ENCODE data around the gene ZNF569. TPM values are rescaled to one million over a fixed set of nuclear protein-coding genes. Genes with fewer than 3 reads are reported as not detected.

ZNF569 gene
- total and polyA plus RNA-seq, 10 of the 15 experiments (the other 5 are each of a cell fraction or from before 2014, with no cell fraction given) = 0.82 to 4.3 (median 2.3) TPM

GRCh38 chr19:37361994-37362393 lies 105.2 kb downstream of the ZNF569 start:
- peaks cover 11 to 24% of the 10 kb centered on the region in 2 experiments for H3K36me3 ChIP-seq (ENCODE audit: control insufficient read depth in 2 of 2, insufficient read depth in 2 of 2, low read length in 1 of 2)
- in situ Hi-C loops (cut with MboI) (no loop called here), intact Hi-C loops (cut with micrococcal nuclease; ENCODE audit: unreplicated experiment) (no loop called here)
- no peaks in the 10 kb centered on the region for H4K20me1 ChIP-seq (ENCODE audit: control insufficient read depth, insufficient read depth)
- peaks cover 29% of the 10 kb centered on the region for H3K9me3 ChIP-seq (replicated peaks; ENCODE audit: control insufficient read depth, insufficient read depth, low read length)
- FAIRE-seq = no peak
- no peaks in the 10 kb centered on the region for H3K4me1 ChIP-seq (ENCODE audit: control insufficient read depth, insufficient read depth, low read length)
- TF ChIP-seq HDGF (IDR thresholded peaks at IDR 0.05) = no peak
- TF ChIP-seq ZZZ3 (IDR thresholded peaks at IDR 0.05; ENCODE audit: control insufficient read depth, insufficient read length, low read depth) = no peak
- no peak for TF ChIP-seq CREM (IDR thresholded peaks at IDR 0.05; ENCODE audit: low read depth)
- TF ChIP-seq, protein P1, sequence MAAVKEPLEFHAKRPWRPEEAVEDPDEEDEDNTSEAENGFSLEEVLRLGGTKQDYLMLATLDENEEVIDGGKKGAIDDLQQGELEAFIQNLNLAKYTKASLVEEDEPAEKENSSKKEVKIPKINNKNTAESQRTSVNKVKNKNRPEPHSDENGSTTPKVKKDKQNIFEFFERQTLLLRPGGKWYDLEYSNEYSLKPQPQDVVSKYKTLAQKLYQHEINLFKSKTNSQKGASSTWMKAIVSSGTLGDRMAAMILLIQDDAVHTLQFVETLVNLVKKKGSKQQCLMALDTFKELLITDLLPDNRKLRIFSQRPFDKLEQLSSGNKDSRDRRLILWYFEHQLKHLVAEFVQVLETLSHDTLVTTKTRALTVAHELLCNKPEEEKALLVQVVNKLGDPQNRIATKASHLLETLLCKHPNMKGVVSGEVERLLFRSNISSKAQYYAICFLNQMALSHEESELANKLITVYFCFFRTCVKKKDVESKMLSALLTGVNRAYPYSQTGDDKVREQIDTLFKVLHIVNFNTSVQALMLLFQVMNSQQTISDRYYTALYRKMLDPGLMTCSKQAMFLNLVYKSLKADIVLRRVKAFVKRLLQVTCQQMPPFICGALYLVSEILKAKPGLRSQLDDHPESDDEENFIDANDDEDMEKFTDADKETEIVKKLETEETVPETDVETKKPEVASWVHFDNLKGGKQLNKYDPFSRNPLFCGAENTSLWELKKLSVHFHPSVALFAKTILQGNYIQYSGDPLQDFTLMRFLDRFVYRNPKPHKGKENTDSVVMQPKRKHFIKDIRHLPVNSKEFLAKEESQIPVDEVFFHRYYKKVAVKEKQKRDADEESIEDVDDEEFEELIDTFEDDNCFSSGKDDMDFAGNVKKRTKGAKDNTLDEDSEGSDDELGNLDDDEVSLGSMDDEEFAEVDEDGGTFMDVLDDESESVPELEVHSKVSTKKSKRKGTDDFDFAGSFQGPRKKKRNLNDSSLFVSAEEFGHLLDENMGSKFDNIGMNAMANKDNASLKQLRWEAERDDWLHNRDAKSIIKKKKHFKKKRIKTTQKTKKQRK (IDR thresholded peaks at IDR 0.05; ENCODE audit: low read depth, low read length) = no peak
- no peak for TF ChIP-seq TCF7 (IDR thresholded peaks at IDR 0.05; ENCODE audit: borderline replicate concordance)
- TF ChIP-seq, protein P2, sequence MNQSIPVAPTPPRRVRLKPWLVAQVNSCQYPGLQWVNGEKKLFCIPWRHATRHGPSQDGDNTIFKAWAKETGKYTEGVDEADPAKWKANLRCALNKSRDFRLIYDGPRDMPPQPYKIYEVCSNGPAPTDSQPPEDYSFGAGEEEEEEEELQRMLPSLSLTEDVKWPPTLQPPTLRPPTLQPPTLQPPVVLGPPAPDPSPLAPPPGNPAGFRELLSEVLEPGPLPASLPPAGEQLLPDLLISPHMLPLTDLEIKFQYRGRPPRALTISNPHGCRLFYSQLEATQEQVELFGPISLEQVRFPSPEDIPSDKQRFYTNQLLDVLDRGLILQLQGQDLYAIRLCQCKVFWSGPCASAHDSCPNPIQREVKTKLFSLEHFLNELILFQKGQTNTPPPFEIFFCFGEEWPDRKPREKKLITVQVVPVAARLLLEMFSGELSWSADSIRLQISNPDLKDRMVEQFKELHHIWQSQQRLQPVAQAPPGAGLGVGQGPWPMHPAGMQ (IDR thresholded peaks at IDR 0.05; ENCODE audit: borderline replicate concordance) = no peak
- no peak for TF ChIP-seq BMI1 (IDR thresholded peaks at IDR 0.05; ENCODE audit: borderline replicate concordance)
- TF ChIP-seq IRF3 (IDR thresholded peaks at IDR 0.05) = no peak
- H3K4me2 ChIP-seq (ENCODE audit: control insufficient read depth, insufficient read depth) = no peak overlapping the region
- SMC1A ChIA-PET (ENCODE audit: uncharacterized antibody, unreplicated experiment) = no interaction called here
- 100% methylated on average over 1 of the region's 1 CpG for WGBS (ENCODE audit: insufficient coverage, insufficient replicate concordance, low lambda C conversion rate, missing lambda C conversion rate)
- POLR2A ChIA-PET = no interaction called here
- no peak for ATAC-seq
- H3K79me2 ChIP-seq (ENCODE audit: control insufficient read depth, insufficient read depth, low read length) = no peaks in the 10 kb centered on the region
- CTCF ChIA-PET = no interaction called here
- no peak overlapping the region for H3K4me3 ChIP-seq
- H3K27ac ChIP-seq (ENCODE audit: control insufficient read depth, insufficient read depth) = no peak overlapping the region
- RAD21 ChIA-PET (ENCODE audit: unreplicated experiment) = interaction anchor here (0.7 kb wide), 1 partner anchor 9 kb away, joined by 3 read pairs; the partner anchor contains the start of gene ZNF527
- no peak overlapping the region for H3K9ac ChIP-seq (ENCODE audit: control insufficient read depth, insufficient read depth, low read length)
- H3K27me3 ChIP-seq (replicated peaks in 1 of 2; ENCODE audit: control insufficient read depth in 2 of 2, insufficient read depth in 2 of 2, low read length in 1 of 2) = no peaks in the 10 kb centered on the region
- no peak for DNase-seq (ENCODE audit: low read depth, low spot score)
- no peak overlapping the region for H2AFZ ChIP-seq (ENCODE audit: control insufficient read depth, low read depth, low read length)
- no TSS peak for BruUV-seq (replicated peaks)

Other genes starting within 250 kb of the ZNF569 start
- gene ZNF383, start 249.2 kb downstream of the ZNF569 start, total RNA-seq (2014; rRNA removed) = 5.3 and 5.8 TPM in 2 replicates
- gene ZNF383, start 249.2 kb downstream of the ZNF569 start, total RNA-seq (2014; rRNA removed; fragmentation: Illumina TruSeq; extraction: Trizol) = 6.2 and 6.4 TPM in 2 replicates
- 4.0 and 6.0 TPM in 2 replicates for gene ZNF383, start 249.2 kb downstream of the ZNF569 start, total RNA-seq (2021)
- 9.0 and 14.0 TPM in 2 replicates for gene ZNF383, start 249.2 kb downstream of the ZNF569 start, polyA plus RNA-seq (2011; rRNA removed)
- 5.0 and 5.8 TPM in 2 replicates for gene ZNF383, start 249.2 kb downstream of the ZNF569 start, polyA plus RNA-seq (2014; fragmentation: Illumina TruSeq; extraction: Trizol)
- 1 to 10 TPM; 3.3 to 4.9 TPM for gene ZNF383, start 249.2 kb downstream of the ZNF569 start, polyA plus RNA-seq (2014; fragmentation: Nextera tagmentation; extraction: Ambion mirVana)
- gene ZNF383, start 249.2 kb downstream of the ZNF569 start, polyA plus RNA-seq (2014; rRNA removed) = 3.6 and 3.7 TPM in 2 replicates
- 1 to 10 TPM; 3.3 to 3.9 TPM for gene ZNF383, start 249.2 kb downstream of the ZNF569 start, polyA plus RNA-seq (2016; fragmentation: Nextera tagmentation; extraction: Ambion mirVana)
- gene ZNF527, start 96.3 kb downstream of the ZNF569 start, total RNA-seq (2014; rRNA removed) = 3.7 and 5.3 TPM in 2 replicates
- gene ZNF527, start 96.3 kb downstream of the ZNF569 start, total RNA-seq (2014; rRNA removed; fragmentation: Illumina TruSeq; extraction: Trizol) = 4.9 and 5.5 TPM in 2 replicates
- 3.6 and 3.9 TPM in 2 replicates for gene ZNF527, start 96.3 kb downstream of the ZNF569 start, total RNA-seq (2021)
- gene ZNF527, start 96.3 kb downstream of the ZNF569 start, polyA plus RNA-seq (2011; rRNA removed) = 5.0 and 8.3 TPM in 2 replicates
- 5.6 and 6.4 TPM in 2 replicates for gene ZNF527, start 96.3 kb downstream of the ZNF569 start, polyA plus RNA-seq (2014; fragmentation: Illumina TruSeq; extraction: Trizol)
- 1 to 10 TPM; 2.0 to 2.2 TPM for gene ZNF527, start 96.3 kb downstream of the ZNF569 start, polyA plus RNA-seq (2014; fragmentation: Nextera tagmentation; extraction: Ambion mirVana)
- gene ZNF527, start 96.3 kb downstream of the ZNF569 start, polyA plus RNA-seq (2014; rRNA removed) = 3.1 and 4.2 TPM in 2 replicates
- gene ZNF527, start 96.3 kb downstream of the ZNF569 start, polyA plus RNA-seq (2016; fragmentation: Nextera tagmentation; extraction: Ambion mirVana) = 1 to 10 TPM; 2.7 to 2.9 TPM
- 1.8 and 2.0 TPM in 2 replicates for gene ZNF570, start 1.9 kb upstream of the ZNF569 start, total RNA-seq (2014; rRNA removed)
- 2.2 TPM in 2 replicates for gene ZNF570, start 1.9 kb upstream of the ZNF569 start, total RNA-seq (2014; rRNA removed; fragmentation: Illumina TruSeq; extraction: Trizol)
- 1.4 and 1.7 TPM in 2 replicates for gene ZNF570, start 1.9 kb upstream of the ZNF569 start, total RNA-seq (2021)
- 3.6 and 5.7 TPM in 2 replicates for gene ZNF570, start 1.9 kb upstream of the ZNF569 start, polyA plus RNA-seq (2011; rRNA removed)
- gene ZNF570, start 1.9 kb upstream of the ZNF569 start, polyA plus RNA-seq (2014; fragmentation: Illumina TruSeq; extraction: Trizol) = 1.6 TPM in 2 replicates
- 1 to 10 TPM in 1 of 2 experiments, under 1 TPM in 1; 0.75 to 1.2 TPM for gene ZNF570, start 1.9 kb upstream of the ZNF569 start, polyA plus RNA-seq (2014; fragmentation: Nextera tagmentation; extraction: Ambion mirVana)
- gene ZNF570, start 1.9 kb upstream of the ZNF569 start, polyA plus RNA-seq (2014; rRNA removed) = 0.57 and 2.1 TPM in 2 replicates
- gene ZNF570, start 1.9 kb upstream of the ZNF569 start, polyA plus RNA-seq (2016; fragmentation: Nextera tagmentation; extraction: Ambion mirVana) = under 1 TPM; 0.25 to 0.78 TPM
- 0.27 and 0.28 TPM in 2 replicates for gene ZNF793, start 39.5 kb upstream of the ZNF569 start, total RNA-seq (2014; rRNA removed)
- gene ZNF793, start 39.5 kb upstream of the ZNF569 start, total RNA-seq (2014; rRNA removed; fragmentation: Illumina TruSeq; extraction: Trizol) = 0.31 and 0.32 TPM in 2 replicates
- 0.56 and 0.62 TPM in 2 replicates for gene ZNF793, start 39.5 kb upstream of the ZNF569 start, total RNA-seq (2021)
- gene ZNF793, start 39.5 kb upstream of the ZNF569 start, polyA plus RNA-seq (2011; rRNA removed) = 0.99 and 1.1 TPM in 2 replicates
- gene ZNF793, start 39.5 kb upstream of the ZNF569 start, polyA plus RNA-seq (2014; fragmentation: Illumina TruSeq; extraction: Trizol) = 0.35 and 1.4 TPM in 2 replicates
- gene ZNF793, start 39.5 kb upstream of the ZNF569 start, polyA plus RNA-seq (2014; fragmentation: Nextera tagmentation; extraction: Ambion mirVana) = under 1 TPM; 0.10 to 0.15 TPM
- gene ZNF793, start 39.5 kb upstream of the ZNF569 start, polyA plus RNA-seq (2014; rRNA removed) = 0.27 and 0.61 TPM in 2 replicates
- under 1 TPM; 0.23 to 0.51 TPM for gene ZNF793, start 39.5 kb upstream of the ZNF569 start, polyA plus RNA-seq (2016; fragmentation: Nextera tagmentation; extraction: Ambion mirVana)
- gene ZNF571, start 127.3 kb upstream of the ZNF569 start, total RNA-seq (2014; rRNA removed) = 0.22 and 0.34 TPM in 2 replicates
- gene ZNF571, start 127.3 kb upstream of the ZNF569 start, total RNA-seq (2014; rRNA removed; fragmentation: Illumina TruSeq; extraction: Trizol) = 0.45 and 0.51 TPM in 2 replicates
- 0.38 and 0.56 TPM in 2 replicates for gene ZNF571, start 127.3 kb upstream of the ZNF569 start, total RNA-seq (2021)
- 1.5 and 4.6 TPM in 2 replicates for gene ZNF571, start 127.3 kb upstream of the ZNF569 start, polyA plus RNA-seq (2011; rRNA removed)
- 0.38 and 0.44 TPM in 2 replicates for gene ZNF571, start 127.3 kb upstream of the ZNF569 start, polyA plus RNA-seq (2014; fragmentation: Illumina TruSeq; extraction: Trizol)
- gene ZNF571, start 127.3 kb upstream of the ZNF569 start, polyA plus RNA-seq (2014; fragmentation: Nextera tagmentation; extraction: Ambion mirVana) = under 1 TPM; 0.27 to 0.92 TPM
- 0.19 and 0.46 TPM in 2 replicates for gene ZNF571, start 127.3 kb upstream of the ZNF569 start, polyA plus RNA-seq (2014; rRNA removed)
- gene ZNF571, start 127.3 kb upstream of the ZNF569 start, polyA plus RNA-seq (2016; fragmentation: Nextera tagmentation; extraction: Ambion mirVana) = under 1 TPM; 0.57 to 0.99 TPM
- 0.17 and 0.38 TPM in 2 replicates for gene ZNF540, start 127.4 kb upstream of the ZNF569 start, total RNA-seq (2014; rRNA removed)
- 0.18 and 0.41 TPM in 2 replicates for gene ZNF540, start 127.4 kb upstream of the ZNF569 start, total RNA-seq (2014; rRNA removed; fragmentation: Illumina TruSeq; extraction: Trizol)
- 0.21 TPM in 1 of 2 replicates, not detected in the other for gene ZNF540, start 127.4 kb upstream of the ZNF569 start, total RNA-seq (2021)
- gene ZNF540, start 127.4 kb upstream of the ZNF569 start, polyA plus RNA-seq (2011; rRNA removed) = 2.3 and 3.4 TPM in 2 replicates
- 0.24 and 0.31 TPM in 2 replicates for gene ZNF540, start 127.4 kb upstream of the ZNF569 start, polyA plus RNA-seq (2014; fragmentation: Illumina TruSeq; extraction: Trizol)
- gene ZNF540, start 127.4 kb upstream of the ZNF569 start, polyA plus RNA-seq (2014; fragmentation: Nextera tagmentation; extraction: Ambion mirVana) = 1 to 10 TPM in 1 of 2 experiments, under 1 TPM in 1; 0.60 to 1.3 TPM
- 0.24 and 0.60 TPM in 2 replicates for gene ZNF540, start 127.4 kb upstream of the ZNF569 start, polyA plus RNA-seq (2014; rRNA removed)
- gene ZNF540, start 127.4 kb upstream of the ZNF569 start, polyA plus RNA-seq (2016; fragmentation: Nextera tagmentation; extraction: Ambion mirVana) = under 1 TPM; 0.54 to 0.76 TPM
- 7.7 and 12.8 TPM in 2 replicates for gene ZFP30, start 188.0 kb upstream of the ZNF569 start, total RNA-seq (2014; rRNA removed)
- 12.8 and 12.9 TPM in 2 replicates for gene ZFP30, start 188.0 kb upstream of the ZNF569 start, total RNA-seq (2014; rRNA removed; fragmentation: Illumina TruSeq; extraction: Trizol)
- gene ZFP30, start 188.0 kb upstream of the ZNF569 start, total RNA-seq (2021) = 11.6 and 12.5 TPM in 2 replicates
- gene ZFP30, start 188.0 kb upstream of the ZNF569 start, polyA plus RNA-seq (2011; rRNA removed) = 7.0 and 12.2 TPM in 2 replicates
- 6.1 and 6.8 TPM in 2 replicates for gene ZFP30, start 188.0 kb upstream of the ZNF569 start, polyA plus RNA-seq (2014; fragmentation: Illumina TruSeq; extraction: Trizol)
- gene ZFP30, start 188.0 kb upstream of the ZNF569 start, polyA plus RNA-seq (2014; fragmentation: Nextera tagmentation; extraction: Ambion mirVana) = 1 to 10 TPM; 1.4 to 2.2 TPM
- 4.7 and 7.5 TPM in 2 replicates for gene ZFP30, start 188.0 kb upstream of the ZNF569 start, polyA plus RNA-seq (2014; rRNA removed)
- gene ZFP30, start 188.0 kb upstream of the ZNF569 start, polyA plus RNA-seq (2016; fragmentation: Nextera tagmentation; extraction: Ambion mirVana) = 1 to 10 TPM; 4.1 to 5.4 TPM